GM13976 (cell line): Measurements from ENCODE around the gene CYLD.

Experiments
- DNase-seq: peaks from one replicate; pipeline ENCODE4 v3.0.0; 2012; ENCODE audit warnings: low spot score
- CTCF ChIP-seq: IDR thresholded peaks from 2 replicates; pipeline ENCODE4 v1.5.1; 2012; ENCODE audit warnings: borderline replicate concordance, mild to moderate bottlenecking; ENCODE audit not compliant: insufficient read depth; ENCODE audit errors: extremely low read depth, missing control alignments, control extremely low read depth
- in situ Hi-C: fragments of 300-500 bp; cut with MboI; formaldehyde crosslinking; loops from one replicate; pipeline ENCODE4 v1.12.0; 2022; ENCODE audit warnings: low sequenced_read_pairs, mixed read lengths, inconsistent platforms; ENCODE audit not compliant: unreplicated experiment

Gene CYLD

GRCh38 chr16:50739031-50739430 lies 2.9 kb upstream of the CYLD start:
- TF ChIP-seq CTCF, result no peak
- in situ Hi-C loops, result no loop called here

GRCh38 chr16:50740736-50741135 lies 1.1 kb upstream of the CYLD start:
- no peak for TF ChIP-seq CTCF
- DNase-seq, result no peak
- in situ Hi-C loops, result no loop called here

More at GRCh38 chr16:50739031-50739430, 2.9 kb upstream of the CYLD start:
- no peak for DNase-seq

- DNase-seq, result no peak
Observed at GRCh38 chr16:50741225-50741780, 583 bp upstream of the CYLD start.

GRCh38 chr16:50742576-50743200 lies 802 bp downstream of the CYLD start:
- peak; percentile 64 for DNase-seq
- TF ChIP-seq CTCF, result no peak
- in situ Hi-C loops, result no loop called here

More at GRCh38 chr16:50741225-50741780, 583 bp upstream of the CYLD start:
- in situ Hi-C loops, result no loop called here
- no peak for TF ChIP-seq CTCF

- TF ChIP-seq CTCF, result no peak
- no peak for DNase-seq
- in situ Hi-C loops, result no loop called here
Observed at GRCh38 chr16:50743581-50744225, 1.8 kb downstream of the CYLD start.

GRCh38 chr16:50744881-50745280 lies 3.0 kb downstream of the CYLD start:
- in situ Hi-C loops, result no loop called here
- no peak for DNase-seq
- TF ChIP-seq CTCF, result no peak

- no peak for TF ChIP-seq CTCF
- in situ Hi-C loops, result no loop called here
- no peak for DNase-seq
Observed at GRCh38 chr16:50745940-50746339, 4.1 kb downstream of the CYLD start.
